OCI-LY1 (cell line): ENCODE data around the gene ZNF649.

Experiments
- CTCF ChIP-seq: fragments of 200-600 bp; sonication (generic), shearing (Covaris generic); IDR thresholded peaks from 2 replicates; pipeline ENCODE4 v1.5.1; 2017; ENCODE audit warnings: mild to moderate bottlenecking, antibody characterized with exemption, low read length, moderate library complexity, mixed read lengths
- EZH2 ChIP-seq: fragments of 200-600 bp; sonication (generic), shearing (Covaris generic); IDR thresholded peaks from 2 replicates; pipeline ENCODE4 v1.8.0; 2017; ENCODE audit warnings: borderline replicate concordance, mixed run types, mild to moderate bottlenecking, antibody characterized with exemption, low read length, moderate library complexity, mixed read lengths

- TF ChIP-seq CTCF (no peak), EZH2 (no peak)
Measured at GRCh38 chr19:51938936-51939335, 34.1 kb upstream of the ZNF649 start.
